GM23248 (cell line): ENCODE results near the gene PLPPR1. TPM values are rescaled to one million over a fixed set of nuclear protein-coding genes. Genes with fewer than 3 reads are reported as not detected.
A peak's percentile ranks its signal among the peaks of the same experiment; 100 is the strongest.

Experiments
- DNase-seq: peaks from one replicate; pipeline ENCODE4 v3.0.0-alpha.2; 2015
- H2AFZ ChIP-seq: fragments of 200-600 bp; sonication (generic); 2 replicates; pipeline ENCODE4 v1.6.1; 2016; ENCODE audit warnings: antibody characterized with exemption
- H3F3A ChIP-seq: fragments of 200-600 bp; sonication (generic); 2 replicates; pipeline ENCODE4 v1.6.1; 2016; ENCODE audit warnings: mild to moderate bottlenecking, antibody characterized with exemption, mixed run types; ENCODE audit not compliant: insufficient read depth
- H3K27ac ChIP-seq: fragments of 200-600 bp; sonication (generic); 2 replicates; pipeline ENCODE4 v1.5.1; 2016; ENCODE audit warnings: mild to moderate bottlenecking
- H3K27me3 ChIP-seq: fragments of 200-600 bp; sonication (generic); replicated peaks from 2 replicates; pipeline ENCODE4 v1.6.1; 2016; ENCODE audit warnings: mild to moderate bottlenecking; ENCODE audit not compliant: insufficient read depth
- H3K36me3 ChIP-seq: fragments of 200-600 bp; sonication (generic); 2 replicates; pipeline ENCODE4 v1.6.1; 2016; ENCODE audit warnings: low read depth, mild to moderate bottlenecking
- H3K4me1 ChIP-seq: fragments of 200-600 bp; sonication (generic); 2 replicates; pipeline ENCODE4 v1.6.1; 2016; ENCODE audit warnings: mild to moderate bottlenecking; ENCODE audit not compliant: insufficient read depth
- H3K4me2 ChIP-seq: fragments of 200-600 bp; sonication (generic); one replicate; pipeline ENCODE4 v1.6.1; 2016; ENCODE audit warnings: mild to moderate bottlenecking; ENCODE audit not compliant: unreplicated experiment
- H3K4me3 ChIP-seq: fragments of 200-600 bp; sonication (generic); 2 replicates; pipeline ENCODE4 v1.5.1; 2016; ENCODE audit warnings: mild to moderate bottlenecking
- H3K79me2 ChIP-seq: fragments of 200-600 bp; sonication (generic); 2 replicates; pipeline ENCODE4 v1.6.1; 2016; ENCODE audit warnings: mild to moderate bottlenecking; ENCODE audit not compliant: insufficient read depth
- H3K9ac ChIP-seq: fragments of 200-600 bp; sonication (generic); 2 replicates; pipeline ENCODE4 v1.6.1; 2016; ENCODE audit warnings: mild to moderate bottlenecking
- H3K9me2 ChIP-seq: fragments of 200-600 bp; sonication (generic); 2 replicates; pipeline ENCODE4 v1.6.1; 2016; ENCODE audit warnings: mixed run types, mild to moderate bottlenecking, moderate library complexity; ENCODE audit not compliant: insufficient read depth
- H3K9me3 ChIP-seq: fragments of 200-600 bp; sonication (generic); one replicate; pipeline ENCODE4 v1.6.1; 2017; ENCODE audit warnings: low read depth
- H4K20me1 ChIP-seq: fragments of 200-600 bp; sonication (generic); 2 replicates; pipeline ENCODE4 v1.6.0; 2016; ENCODE audit not compliant: insufficient read depth
- EZH2 ChIP-seq: fragments of 200-600 bp; sonication (generic); IDR thresholded peaks from 2 replicates; pipeline ENCODE4 v1.6.1; 2018; ENCODE audit warnings: antibody characterized with exemption, mild to moderate bottlenecking; ENCODE audit not compliant: insufficient read depth, poor library complexity, severe bottlenecking
- EZH2phosphoT487 ChIP-seq: fragments of 200-600 bp; sonication (generic); IDR thresholded peaks from 2 replicates; pipeline ENCODE4 v1.6.1; 2018; ENCODE audit warnings: antibody characterized with exemption, moderate library complexity, mild to moderate bottlenecking, low read depth; ENCODE audit not compliant: insufficient read depth
- WGBS, 2 experiments: methylation state at CpG; one replicate each; pipeline ENCODE4 v1.1.6; 2015 to 2017; ENCODE audit warnings: low lambda C conversion rate in 2 of 2, low coverage in 1 of 2; ENCODE audit errors: missing lambda C conversion rate in 2 of 2; 5-methylcytosine and 5-hydroxymethylcytosine counted together
- in situ Hi-C: fragments of 300-500 bp; cut with MboI; formaldehyde crosslinking; loops from 2 replicates; pipeline ENCODE4 v1.15.0; 2020
- polyA plus RNA-seq: library from polyadenylated mRNA; unstranded; fragments of >200 nt; fragmentation: Nextera tagmentation; extraction: Ambion mirVana; gene quantifications from 2 replicates; pipeline ENCODE4 v1.2.1, GENCODE V29; 2016
- total RNA-seq: library from RNA; depleted of rRNA; stranded (reverse); fragments of >200 nt; shearing (Covaris generic); gene quantifications from 2 replicates; pipeline ENCODE4 v1.2.3, GENCODE V29; 2014

Gene PLPPR1
- total and polyA plus RNA-seq, 2 experiments from 2014 or later, result not detected

- Histone ChIP-seq H3K9me3 (no peaks in the 10 kb centered on the region), H3K4me3 (no peak overlapping the region), H2AFZ (no peak overlapping the region), H3K9ac (no peak overlapping the region), H4K20me1 (no peaks in the 10 kb centered on the region), H3K27me3 (peaks cover 28% of the 10 kb centered on the region), H3K4me1 (no peaks in the 10 kb centered on the region), H3K36me3 (no peaks in the 10 kb centered on the region), H3K9me2 (no peaks in the 10 kb centered on the region), H3F3A (no peaks in the 10 kb centered on the region), H3K79me2 (no peaks in the 10 kb centered on the region), H3K27ac (no peak overlapping the region), H3K4me2 (no peak overlapping the region)
- in situ Hi-C loops, result no loop called here
- TF ChIP-seq EZH2phosphoT487, result no peak
- no peak for TF ChIP-seq EZH2
- WGBS, 2 experiments, result 10 to 15% methylated on average over 4 of the region's 4 CpGs
- peak; percentile 83 for DNase-seq
Observed at GRCh38 chr9:101311758-101312420, 283.4 kb downstream of the PLPPR1 start.

GRCh38 chr9:101312661-101313060 is 284.1 kb downstream of the PLPPR1 start:
- Histone ChIP-seq H3K4me3 (no peak overlapping the region), H3F3A (no peaks in the 10 kb centered on the region), H3K4me2 (no peak overlapping the region), H3K9me2 (no peaks in the 10 kb centered on the region), H3K27ac (no peak overlapping the region), H3K9ac (no peak overlapping the region), H2AFZ (no peak overlapping the region), H3K36me3 (no peaks in the 10 kb centered on the region), H3K27me3 (peaks cover 22% of the 10 kb centered on the region), H3K9me3 (no peaks in the 10 kb centered on the region), H4K20me1 (no peaks in the 10 kb centered on the region), H3K79me2 (no peaks in the 10 kb centered on the region), H3K4me1 (no peaks in the 10 kb centered on the region)
- WGBS, 2 experiments, result 83 to 85% methylated on average over 8 of the region's 8 CpGs
- DNase-seq, result no peak
- in situ Hi-C loops, result no loop called here
- TF ChIP-seq EZH2phosphoT487 (no peak), EZH2 (no peak)

GRCh38 chr9:101315112-101315450 is 286.6 kb downstream of the PLPPR1 start:
- no peaks in the 10 kb centered on the region for H3K9me2 ChIP-seq
- H3K4me3 ChIP-seq, result no peak overlapping the region
- DNase-seq, result no peak
- H3K9ac ChIP-seq, result no peak overlapping the region
- H3K27ac ChIP-seq, result no peak overlapping the region
- 82 to 84% methylated on average over 2 of the region's 2 CpGs for WGBS, 2 experiments
- in situ Hi-C loops, result no loop called here
- H4K20me1 ChIP-seq, result no peaks in the 10 kb centered on the region
- H3K4me2 ChIP-seq, result no peak overlapping the region
- no peak overlapping the region for H2AFZ ChIP-seq
- H3F3A ChIP-seq, result no peaks in the 10 kb centered on the region
- H3K27me3 ChIP-seq, result peaks cover 2% of the 10 kb centered on the region; the same call in 1 of the 2 replicates
- H3K4me1 ChIP-seq, result no peaks in the 10 kb centered on the region
- TF ChIP-seq EZH2phosphoT487, result no peak
- no peak for TF ChIP-seq EZH2
- H3K79me2 ChIP-seq, result no peaks in the 10 kb centered on the region
- H3K36me3 ChIP-seq, result no peaks in the 10 kb centered on the region
- H3K9me3 ChIP-seq, result no peaks in the 10 kb centered on the region

GRCh38 chr9:101317735-101318134 is 289.2 kb downstream of the PLPPR1 start:
- Histone ChIP-seq H3K9me2 (no peaks in the 10 kb centered on the region), H3K9ac (no peak overlapping the region), H3K27me3 (no peaks in the 10 kb centered on the region), H3K4me1 (no peaks in the 10 kb centered on the region), H3K4me3 (no peak overlapping the region), H3K27ac (no peak overlapping the region), H3K4me2 (no peak overlapping the region), H2AFZ (no peak overlapping the region), H3K36me3 (no peaks in the 10 kb centered on the region), H3F3A (no peaks in the 10 kb centered on the region), H3K79me2 (no peaks in the 10 kb centered on the region), H4K20me1 (no peaks in the 10 kb centered on the region), H3K9me3 (no peaks in the 10 kb centered on the region)
- no peak for DNase-seq
- no peak for TF ChIP-seq EZH2phosphoT487
- no peak for TF ChIP-seq EZH2
- in situ Hi-C loops, result no loop called here

GRCh38 chr9:101323129-101323528 is 294.6 kb downstream of the PLPPR1 start:
- H3F3A ChIP-seq, result no peaks in the 10 kb centered on the region
- H4K20me1 ChIP-seq, result no peaks in the 10 kb centered on the region
- no peak overlapping the region for H3K9ac ChIP-seq
- no peaks in the 10 kb centered on the region for H3K4me1 ChIP-seq
- TF ChIP-seq EZH2phosphoT487, result no peak
- no peak for TF ChIP-seq EZH2
- H3K36me3 ChIP-seq, result no peaks in the 10 kb centered on the region
- DNase-seq, result no peak
- WGBS, 2 experiments, result 45 to 46% methylated on average over 3 of the region's 3 CpGs
- no peaks in the 10 kb centered on the region for H3K9me2 ChIP-seq
- H3K4me3 ChIP-seq, result no peak overlapping the region
- H3K9me3 ChIP-seq, result no peaks in the 10 kb centered on the region
- no peak overlapping the region for H3K27ac ChIP-seq
- no peaks in the 10 kb centered on the region for H3K79me2 ChIP-seq
- H3K4me2 ChIP-seq, result no peak overlapping the region
- no peaks in the 10 kb centered on the region; the same call in 1 of the 2 replicates for H3K27me3 ChIP-seq
- in situ Hi-C loops, result no loop called here
- H2AFZ ChIP-seq, result no peak overlapping the region
